Neural cell (in vitro differentiated cells): ENCODE measurements around the gene GFOD2.

Experiments
- CTCF ChIP-seq: fragments of 450-650 bp; IDR thresholded peaks from 2 replicates; pipeline ENCODE4 v1.5.1; 2014; ENCODE audit warnings: antibody characterized with exemption, mild to moderate bottlenecking, moderate library complexity; ENCODE audit not compliant: poor library complexity, severe bottlenecking
- EP300 ChIP-seq: fragments of 450-650 bp; conservative IDR thresholded peaks from 2 replicates; pipeline ENCODE4 v1.6.1; 2014; ENCODE audit warnings: antibody characterized with exemption, mild to moderate bottlenecking, moderate library complexity; ENCODE audit not compliant: poor library complexity, severe bottlenecking
- EZH2 ChIP-seq: fragments of 200-600, 300-800 bp; shearing (Covaris generic), sonication (generic); IDR thresholded peaks from 2 replicates; pipeline ENCODE4 v1.6.1; 2014; ENCODE audit warnings: antibody characterized with exemption, low read length, borderline replicate concordance, mild to moderate bottlenecking; ENCODE audit not compliant: insufficient read depth, poor library complexity, severe bottlenecking
- POLR2AphosphoS5 ChIP-seq: IDR thresholded peaks from 2 replicates; pipeline ENCODE4 v1.6.1; 2012
- SMC3 ChIP-seq: fragments of 450-650 bp; conservative IDR thresholded peaks from 2 replicates; pipeline ENCODE4 v1.6.1; 2014; ENCODE audit warnings: antibody characterized with exemption, mild to moderate bottlenecking, moderate library complexity; ENCODE audit not compliant: poor library complexity

- TF ChIP-seq CTCF (no peak), EP300 (no peak), EZH2 (no peak), POLR2AphosphoS5 (no peak), SMC3 (no peak)
Measured at GRCh38 chr16:67702130-67702529, 17.0 kb downstream of the GFOD2 start.
